IPS-11a (cell line): ENCODE data around the gene GPLD1.

Experiments used
- H3K4me3 ChIP-seq: one replicate; pipeline ENCODE4 v1.5.1; 2013; ENCODE audit warnings: low read depth, low read length, control low read depth

The GPLD1 gene

DNA sequence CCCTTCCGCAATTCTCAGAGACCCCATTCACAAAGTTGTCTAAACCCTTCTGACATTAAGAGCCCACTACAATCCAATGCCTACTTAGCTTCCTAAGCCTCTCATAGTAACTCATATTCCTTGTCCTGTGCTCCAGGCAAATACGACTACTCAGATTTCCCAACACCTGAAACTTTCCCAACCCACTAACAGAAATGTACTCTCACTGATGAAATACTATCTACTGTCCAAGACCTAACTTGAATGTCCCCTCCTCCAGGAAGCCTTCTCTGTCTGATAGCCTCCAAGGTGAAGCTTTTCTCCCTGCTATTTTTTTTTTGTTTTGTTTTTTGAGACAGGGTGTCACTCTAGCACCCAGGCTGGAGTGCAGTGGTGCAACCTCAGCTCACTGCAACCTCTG, 30.4 kb downstream of the GPLD1 start:
- no peak overlapping the region for H3K4me3 ChIP-seq

DNA sequence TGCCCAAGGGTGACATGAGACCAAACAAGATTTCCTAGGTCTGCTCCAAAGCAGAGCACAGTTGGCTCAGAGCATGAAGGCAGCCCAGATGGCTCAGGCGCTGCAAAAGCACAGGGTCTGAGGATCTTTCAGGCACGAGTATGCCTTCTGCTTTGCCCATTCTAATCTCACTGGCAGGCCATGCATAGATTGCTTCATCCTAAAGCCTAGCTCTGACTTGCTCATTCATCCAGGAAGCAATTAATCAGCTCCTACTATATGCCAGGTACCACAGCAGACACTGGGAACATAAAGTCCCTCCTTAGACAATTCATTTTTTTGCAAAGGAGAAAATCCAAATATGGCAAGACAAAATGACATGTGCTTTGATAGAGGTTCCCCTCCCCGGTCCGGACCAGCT, 31.2 kb downstream of the GPLD1 start:
- no peak overlapping the region for H3K4me3 ChIP-seq

DNA sequence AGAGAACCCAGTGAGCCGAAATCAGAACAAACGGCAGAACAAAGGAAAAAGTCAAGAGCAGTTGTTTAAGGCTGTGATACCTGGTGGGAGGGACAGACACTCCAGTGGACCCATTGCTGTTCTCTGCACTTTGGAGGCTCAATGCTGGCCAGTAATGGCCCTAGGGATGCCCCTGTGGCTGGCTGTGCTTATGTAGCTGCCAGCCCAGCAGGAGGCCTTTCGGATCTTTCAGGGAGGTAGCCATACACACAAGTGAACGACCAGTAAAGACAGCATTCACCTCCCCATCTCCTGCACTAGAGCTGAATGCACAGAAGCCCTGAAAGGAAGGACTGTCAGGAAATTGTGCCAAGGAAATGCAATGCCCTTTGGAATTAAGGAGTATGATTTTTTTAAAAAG, 34.3 kb downstream of the GPLD1 start:
- no peak overlapping the region for H3K4me3 ChIP-seq

DNA sequence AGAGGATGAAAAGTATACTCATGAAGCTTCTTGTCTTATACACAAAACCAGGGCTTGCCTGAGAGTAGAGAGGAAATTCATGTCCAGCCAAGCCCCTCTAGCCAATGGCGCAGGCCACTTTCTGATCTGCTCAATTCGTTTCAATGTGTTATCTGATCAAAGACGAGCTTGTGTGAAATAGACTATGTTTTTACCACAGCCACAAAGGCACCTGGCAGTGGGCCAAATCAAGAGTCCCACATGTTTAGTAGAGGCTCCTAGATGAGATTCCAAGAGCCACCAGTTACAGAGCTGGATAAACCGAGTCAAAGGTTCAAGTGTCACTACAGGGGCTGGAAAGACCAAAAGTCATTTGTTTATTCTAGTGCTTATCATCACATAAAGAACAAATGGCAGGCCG, 34.9 kb downstream of the GPLD1 start:
- no peak overlapping the region for H3K4me3 ChIP-seq

DNA sequence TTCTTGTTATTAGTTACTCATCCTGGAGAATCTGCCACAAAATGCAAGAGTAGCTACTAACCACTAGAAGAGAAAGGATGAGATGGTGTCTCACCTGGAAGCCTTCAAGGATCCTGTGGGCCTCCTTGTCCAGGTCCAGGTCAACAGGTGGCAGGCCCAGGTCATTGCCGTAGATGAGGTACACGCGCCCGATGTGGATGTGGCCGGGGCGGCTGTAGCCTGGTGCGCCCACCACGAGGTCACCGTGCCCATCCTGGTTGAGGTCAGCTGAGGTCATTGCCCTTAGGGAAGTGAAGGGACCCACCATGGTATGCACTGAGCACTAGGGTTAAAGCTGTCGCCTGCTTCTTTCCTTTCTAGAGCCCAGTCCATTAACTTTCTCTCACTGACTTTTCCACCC, 35.5 kb downstream of the GPLD1 start:
- H3K4me3 ChIP-seq: no peak overlapping the region

DNA sequence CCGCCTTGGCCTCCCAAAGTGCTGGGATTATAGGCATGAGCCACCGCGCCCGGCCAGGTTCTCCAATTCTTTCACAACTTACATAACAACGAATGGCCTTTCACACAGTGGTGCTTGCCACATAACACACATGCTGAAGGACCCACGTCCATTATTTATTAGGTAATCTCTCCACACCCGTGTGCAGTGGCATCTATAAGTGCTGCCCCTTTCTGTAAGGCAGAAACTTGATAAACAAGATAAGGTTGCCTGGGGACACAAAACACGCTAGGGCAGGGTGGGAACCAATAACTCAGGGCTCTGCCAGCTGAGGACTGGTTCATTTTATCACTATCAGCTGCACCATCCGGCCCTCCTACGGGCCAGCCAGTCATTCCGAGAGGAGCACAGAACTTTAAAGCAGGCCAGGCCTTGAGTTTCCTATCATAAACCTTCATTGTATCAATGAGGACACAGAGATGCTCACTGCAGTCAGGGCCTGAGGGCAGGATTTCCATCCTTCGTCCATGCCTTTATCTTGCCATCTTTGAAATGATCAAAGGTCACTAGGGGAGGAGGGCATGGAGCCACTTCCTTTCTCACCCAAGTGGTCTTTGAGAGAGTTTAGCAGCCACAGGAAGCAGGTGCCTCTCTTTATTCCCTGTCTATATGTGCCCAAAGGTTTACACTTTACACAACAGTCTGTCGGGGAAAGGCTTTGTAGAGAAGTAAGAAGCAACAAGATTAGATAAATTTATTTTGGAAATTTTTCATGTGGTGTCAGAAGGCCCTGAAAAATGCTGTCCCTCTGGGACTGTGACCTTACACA, 37.6 kb downstream of the GPLD1 start:
- no peak overlapping the region for H3K4me3 ChIP-seq

DNA sequence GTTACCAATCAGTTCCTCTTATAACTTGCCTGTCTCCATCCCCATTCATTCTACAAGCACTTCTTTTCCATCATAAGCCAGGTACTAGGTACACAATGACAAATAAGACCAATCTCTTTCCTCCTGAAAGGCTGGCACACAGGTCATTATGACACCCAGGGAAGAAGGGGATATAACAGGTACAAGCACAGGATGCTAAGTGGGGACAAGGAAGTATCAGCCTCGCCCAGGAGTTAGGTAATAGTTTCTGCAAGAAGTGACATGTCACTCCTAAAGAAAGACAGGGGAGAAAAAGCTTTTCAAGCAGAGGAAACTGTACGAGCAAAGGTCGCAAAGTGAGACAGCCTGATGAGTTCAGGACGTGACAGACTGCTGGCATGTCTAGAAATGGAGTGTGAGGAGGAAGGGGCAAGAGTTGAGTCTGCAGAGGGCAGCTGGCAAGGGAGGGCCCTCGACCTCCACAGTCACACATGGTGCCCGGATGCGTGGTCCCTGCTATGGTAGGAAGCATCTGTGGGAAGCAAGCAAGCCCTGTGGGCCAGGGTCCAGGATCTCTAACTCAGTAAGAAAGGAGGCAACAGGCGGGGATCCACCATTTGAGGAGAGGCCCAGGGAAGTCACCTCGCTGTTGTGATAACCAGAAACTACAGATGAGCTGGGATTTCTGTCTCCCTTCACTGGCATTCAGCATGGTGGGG, 40.4 kb downstream of the GPLD1 start:
- no peak overlapping the region for H3K4me3 ChIP-seq

DNA sequence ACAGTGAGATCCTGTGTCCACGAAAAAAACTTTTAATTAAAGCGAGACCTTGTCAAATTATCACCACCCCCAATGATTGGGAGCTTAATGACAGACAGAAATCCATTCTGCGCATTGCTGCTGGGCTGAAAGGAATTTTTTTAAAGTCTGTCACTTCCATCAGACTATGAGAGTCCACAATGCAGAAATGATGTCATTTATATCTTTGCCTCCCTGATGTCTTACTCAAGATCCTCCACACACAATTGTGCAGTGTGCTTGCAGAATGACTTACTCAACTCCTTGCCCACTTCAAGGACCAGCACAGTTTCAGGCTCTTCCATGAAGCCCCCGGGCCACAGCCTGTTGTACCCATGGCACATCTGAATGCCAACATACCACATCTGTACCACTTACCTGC, 41.0 kb downstream of the GPLD1 start:
- H3K4me3 ChIP-seq: no peak overlapping the region

DNA sequence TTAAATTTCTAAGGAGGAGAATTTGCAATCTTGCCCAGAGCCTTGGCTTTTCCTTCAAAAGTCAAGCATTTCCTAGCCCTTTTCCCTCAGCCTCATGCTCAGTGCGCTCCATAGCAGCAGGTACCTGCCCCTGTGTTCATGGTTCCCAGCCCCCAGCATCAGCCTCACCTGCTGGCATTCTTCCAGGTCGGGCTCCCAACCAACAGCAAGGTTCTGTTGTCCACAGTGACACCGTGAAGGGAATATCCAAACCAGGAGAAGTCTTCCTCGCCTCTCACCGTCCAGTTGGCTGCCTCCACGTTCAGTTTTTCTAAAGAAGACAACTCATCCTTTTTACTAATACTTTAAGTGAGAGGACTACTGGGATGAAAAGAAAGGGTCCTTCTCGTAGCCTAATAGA, 42.7 kb downstream of the GPLD1 start:
- H3K4me3 ChIP-seq: no peak overlapping the region

DNA sequence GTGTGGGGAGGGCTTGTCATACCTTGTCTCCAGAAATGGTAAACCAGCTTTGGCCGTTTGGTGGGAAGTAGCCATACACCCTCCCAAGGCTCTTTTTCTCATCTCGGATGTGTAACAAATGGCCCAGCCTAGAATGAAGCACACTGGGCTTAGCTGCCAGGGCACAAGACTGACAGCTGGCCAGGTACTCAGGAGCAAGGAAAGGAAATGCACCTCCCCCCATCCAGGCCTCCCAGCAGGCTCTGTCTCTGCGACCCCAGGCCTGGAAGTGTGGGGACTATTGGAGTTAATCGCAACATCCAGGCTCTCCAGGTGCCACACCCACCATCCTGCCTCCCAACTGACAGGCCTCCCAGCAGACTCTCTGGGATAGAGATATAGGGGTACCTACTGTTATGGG, 43.7 kb downstream of the GPLD1 start:
- no peak overlapping the region for H3K4me3 ChIP-seq

DNA sequence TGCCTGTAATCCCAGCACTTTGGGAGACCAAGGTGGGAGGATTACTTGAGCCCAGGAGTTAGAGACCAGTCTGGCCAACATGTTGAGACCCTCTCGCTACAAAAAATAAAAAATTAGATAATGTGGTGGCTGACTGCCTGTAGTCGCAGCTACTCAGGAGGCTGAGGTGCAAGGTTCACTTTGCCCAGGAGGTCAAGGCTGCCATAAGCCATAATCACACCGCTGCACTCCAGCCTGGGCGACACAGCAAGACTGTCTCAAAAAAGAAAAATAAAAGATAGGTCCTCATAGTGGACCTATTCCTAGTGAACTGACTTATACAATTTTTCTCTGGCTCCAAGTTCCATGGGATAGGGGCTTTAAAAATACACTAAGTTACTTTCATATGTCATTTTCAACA, 44.8 kb downstream of the GPLD1 start:
- no peak overlapping the region for H3K4me3 ChIP-seq

DNA sequence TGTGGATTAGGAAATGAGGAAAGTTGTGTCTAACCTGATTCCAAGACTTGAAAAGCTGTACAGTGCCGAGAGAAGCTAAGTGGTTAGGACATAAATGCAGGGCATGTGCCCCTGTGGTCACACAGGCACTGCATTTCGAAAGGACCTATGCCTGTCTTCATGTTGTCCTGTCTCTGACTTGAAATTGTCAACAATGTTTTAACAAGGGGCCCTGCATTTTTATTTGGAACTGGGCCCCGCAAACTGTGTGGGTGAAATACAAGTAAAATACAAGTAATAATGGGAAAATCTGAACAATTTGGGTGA, 47.8 kb downstream of the GPLD1 start:
- H3K4me3 ChIP-seq: no peak overlapping the region

DNA sequence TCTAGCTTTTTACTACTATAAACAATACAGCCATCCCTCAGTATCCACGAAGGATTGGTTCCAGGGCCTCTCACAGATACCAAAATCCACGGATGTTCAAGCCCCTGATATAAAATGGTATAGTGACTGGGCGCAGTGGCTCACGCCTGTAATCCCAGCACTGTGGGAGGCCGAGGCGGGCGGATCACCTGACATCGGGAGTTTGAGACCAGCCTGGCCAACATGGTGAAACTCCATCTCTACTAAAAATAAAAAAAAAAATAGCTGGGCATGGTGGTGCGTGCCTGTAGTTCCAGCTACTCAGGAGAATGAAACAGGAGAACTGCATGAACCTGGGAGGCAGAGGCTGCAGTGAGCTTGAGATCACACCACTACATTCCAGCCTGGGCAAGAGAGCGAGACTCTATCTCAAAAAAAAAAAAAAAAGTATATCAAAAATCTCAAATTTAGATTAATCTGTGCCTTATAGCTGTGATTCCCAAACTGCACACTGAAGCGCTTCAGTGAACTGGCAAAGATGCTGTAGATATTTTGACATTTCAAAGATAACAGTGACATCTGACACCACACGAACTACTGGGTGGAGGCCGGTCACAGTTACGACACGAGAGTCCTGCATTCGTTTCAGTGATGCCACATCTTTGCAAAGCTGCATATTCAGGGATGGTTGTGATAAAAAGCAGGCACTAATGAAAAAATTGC, 48.3 kb downstream of the GPLD1 start:
- H3K4me3 ChIP-seq: no peak overlapping the region

DNA sequence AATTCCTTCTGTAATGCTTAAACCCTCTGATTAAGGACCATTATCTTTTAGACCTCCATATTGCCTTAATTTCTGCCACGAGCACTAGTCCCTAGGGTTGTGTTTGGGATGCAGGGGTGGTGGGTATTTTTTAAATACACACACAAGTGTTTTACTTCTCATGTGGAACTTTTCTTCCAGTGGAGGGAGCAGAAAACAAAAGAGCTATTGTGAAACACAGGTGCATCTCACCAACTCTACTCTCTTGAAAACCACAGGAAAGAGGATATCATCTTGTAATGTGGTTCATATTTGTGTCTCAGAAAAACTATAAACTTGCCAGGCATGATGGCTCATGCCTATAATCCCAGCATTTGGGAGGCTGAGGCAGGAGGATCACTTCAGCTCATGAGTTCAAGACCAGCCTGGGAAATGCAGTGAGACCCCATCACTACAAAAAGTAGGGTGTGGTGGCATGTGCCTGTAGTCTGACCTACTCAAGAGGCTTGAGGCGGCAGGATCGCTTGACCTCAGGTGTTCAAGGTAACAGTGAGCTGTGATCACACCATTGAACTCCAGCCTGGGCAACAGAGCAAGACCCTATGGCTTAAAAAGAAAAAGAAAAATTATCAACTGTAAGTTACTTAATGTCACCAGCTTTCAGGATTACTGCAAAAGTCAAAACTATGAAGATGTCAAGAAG, 49.4 kb downstream of the GPLD1 start:
- no peak overlapping the region for H3K4me3 ChIP-seq

DNA sequence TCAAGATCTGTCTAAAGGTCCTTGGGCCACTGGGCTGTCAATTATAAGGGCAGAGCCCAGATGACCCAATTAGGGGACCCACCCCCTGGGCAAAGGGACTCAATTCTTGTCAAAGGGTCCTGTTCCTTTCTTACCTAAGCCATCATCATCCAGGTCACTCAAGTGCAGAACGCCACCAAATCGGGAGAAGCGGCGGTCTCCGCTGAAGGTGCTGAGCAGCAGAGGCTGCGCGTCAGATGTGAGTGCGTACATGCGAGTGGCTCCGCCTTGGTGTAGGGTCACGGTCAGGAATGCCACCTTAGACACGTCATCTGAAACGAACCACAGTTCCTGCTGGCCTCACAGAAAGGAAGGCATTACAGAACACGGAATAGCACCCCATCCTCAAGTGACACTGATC, 52.4 kb downstream of the GPLD1 start:
- H3K4me3 ChIP-seq: no peak overlapping the region

DNA sequence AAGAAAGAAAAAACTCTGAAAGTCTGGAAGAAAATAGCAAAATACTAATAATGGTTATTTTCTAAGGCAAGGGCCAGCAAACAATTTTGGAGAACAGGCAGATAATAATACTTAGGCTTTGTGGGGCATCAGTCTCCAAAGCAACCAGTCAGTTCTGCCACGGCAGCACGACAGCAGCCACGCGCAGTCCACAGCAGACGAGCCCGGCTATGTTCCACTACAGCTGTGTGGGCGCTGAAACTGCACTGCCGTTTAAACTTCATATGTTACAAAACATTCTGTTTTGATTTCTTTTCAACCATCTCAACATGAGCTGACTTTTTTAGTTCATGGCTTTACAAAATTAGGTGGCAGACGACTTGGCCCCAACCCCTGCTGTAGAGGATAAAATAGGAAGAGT, 56.8 kb downstream of the GPLD1 start:
- no peak overlapping the region for H3K4me3 ChIP-seq

DNA sequence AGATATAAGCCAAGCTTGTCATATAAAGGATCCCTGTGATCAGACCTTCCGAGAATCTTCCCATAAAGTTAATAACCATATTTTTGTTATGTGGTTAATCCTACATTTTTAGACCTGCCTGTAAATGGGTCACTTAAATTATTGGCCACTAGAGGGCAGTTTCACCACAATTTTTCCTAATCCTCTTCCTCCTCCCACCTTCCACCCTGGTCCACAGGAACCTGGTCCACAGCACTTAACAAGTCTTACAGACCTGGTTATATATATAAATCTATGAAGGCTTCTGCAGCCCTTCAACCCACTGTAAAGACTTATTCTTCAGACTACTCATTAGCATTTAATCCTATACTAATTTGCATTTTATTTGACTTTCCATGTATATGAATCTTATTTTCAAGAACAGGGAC, 58.3 kb downstream of the GPLD1 start:
- no peak overlapping the region for H3K4me3 ChIP-seq

DNA sequence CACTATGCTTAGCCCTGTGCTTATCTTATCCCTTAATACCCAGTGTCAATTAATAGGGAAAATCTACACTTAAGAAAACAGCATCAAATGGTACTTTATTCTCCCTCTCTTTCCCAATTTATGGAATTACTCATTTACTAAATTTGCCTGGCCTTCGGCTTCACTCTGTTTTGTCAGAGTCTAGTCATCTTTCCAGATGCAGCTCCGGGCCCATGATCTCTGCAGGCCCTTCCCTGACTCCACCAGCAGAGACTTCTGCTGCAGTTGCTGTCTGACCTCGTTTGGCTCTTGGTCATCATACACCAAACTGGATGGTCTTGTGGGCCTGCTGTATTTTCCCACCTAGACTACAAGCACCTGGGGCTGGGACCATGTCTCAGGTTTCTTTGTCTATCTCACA, 59.3 kb downstream of the GPLD1 start:
- no peak overlapping the region for H3K4me3 ChIP-seq

DNA sequence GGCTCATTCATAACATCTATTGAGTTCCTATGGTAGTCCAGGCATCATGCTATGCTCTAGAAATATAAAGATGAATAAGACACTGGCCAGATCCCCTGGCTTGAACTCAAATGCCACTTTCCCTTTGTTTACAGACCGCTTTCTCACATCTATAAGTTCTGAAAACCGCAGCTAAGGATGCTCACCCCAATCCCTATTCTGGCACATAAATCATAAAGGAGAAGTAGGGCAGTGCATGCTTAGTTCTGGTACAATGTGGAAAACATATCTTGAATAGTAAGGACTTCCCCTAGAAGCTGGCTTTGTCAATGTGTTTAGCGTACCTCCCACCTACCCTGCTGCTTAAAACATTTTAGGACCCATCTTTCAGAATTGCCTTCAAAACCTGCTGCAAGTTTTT, 60.2 kb downstream of the GPLD1 start:
- H3K4me3 ChIP-seq: no peak overlapping the region

DNA sequence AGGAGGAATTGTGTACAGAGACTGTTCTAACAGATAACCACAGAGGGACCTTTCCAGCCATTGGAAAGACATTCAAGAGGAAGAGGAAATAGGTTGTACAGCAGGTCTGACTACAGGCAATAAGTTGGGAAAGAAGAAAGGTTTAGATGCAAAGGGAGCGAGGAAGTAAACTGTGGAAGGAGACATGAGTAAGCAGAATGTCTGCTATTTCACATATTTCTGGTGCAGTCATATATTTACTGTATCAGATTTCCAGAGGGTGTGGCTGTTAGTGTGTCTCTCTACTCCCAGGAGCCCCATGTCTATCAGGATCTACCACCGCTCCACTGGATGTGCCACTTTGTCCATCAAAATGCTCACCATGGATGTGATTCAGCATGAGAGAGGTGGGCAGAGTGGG, 60.8 kb downstream of the GPLD1 start:
- no peak overlapping the region for H3K4me3 ChIP-seq

DNA sequence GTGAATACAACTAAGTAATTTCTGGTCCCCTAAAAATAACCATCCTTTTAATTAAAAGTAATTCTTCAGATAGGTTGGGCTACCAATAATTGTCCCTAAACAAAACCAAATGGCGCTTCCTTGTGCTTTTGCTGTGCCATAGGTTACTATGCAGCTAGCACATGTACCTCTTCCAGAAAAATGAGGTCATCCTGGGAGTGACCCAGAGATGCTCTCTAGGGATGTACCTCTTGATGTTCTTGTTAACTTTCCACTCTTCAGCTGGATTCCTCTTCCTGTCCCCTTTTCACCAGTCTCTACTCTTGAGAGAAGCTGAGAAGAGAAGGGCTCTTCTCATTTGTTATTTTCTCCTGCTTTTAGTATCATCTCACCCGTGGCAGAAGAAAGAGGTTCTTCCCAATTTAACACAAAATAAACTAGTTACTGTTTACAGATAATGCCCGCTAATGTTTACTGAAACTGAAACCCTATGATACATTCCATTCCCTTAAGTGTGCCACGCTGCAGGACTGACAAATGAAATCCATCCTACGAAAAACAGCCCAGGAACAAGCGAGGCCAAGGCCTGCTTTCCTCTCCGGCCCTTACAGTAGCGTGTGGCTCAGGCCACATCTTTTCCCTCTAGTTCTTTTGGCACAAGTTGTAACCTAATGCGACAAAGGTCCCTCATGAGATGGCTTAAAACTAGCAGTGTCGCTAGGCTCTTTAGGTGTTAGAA, 62.5 kb downstream of the GPLD1 start:
- H3K4me3 ChIP-seq: no peak overlapping the region
